Breast epithelium (tissue), 4 donors: ENCODE data around the gene LAMTOR2. TPM values are rescaled to one million over a fixed set of nuclear protein-coding genes. Genes with fewer than 3 reads are reported as not detected.
"Not testable (repeated sequence)": the region's sequence is repeated elsewhere in the genome, so short reads cannot be mapped to it uniquely, and the experiment has no call there.

ENCODE experiments used
- DNase-seq, 2 donors: peaks; one replicate each; pipeline ENCODE4 v3.0.0-alpha.2; 2019; ENCODE audit warnings: low spot score in 2 of 2
- H3K27ac ChIP-seq, 2 donors: fragments of 200-600 bp; sonication (generic) in 1 of 2; one replicate each; pipeline ENCODE4 v1.5.1; 2016 to 2019; ENCODE audit warnings: mild to moderate bottlenecking in 1 of 2
- H3K27me3 ChIP-seq, 2 donors: fragments of 200-600 bp; sonication (generic) in 1 of 2; one replicate each; pipeline versions ENCODE4 v1.5.1 to v1.6.0; 2017 to 2019; ENCODE audit warnings: control low read depth in 1 of 2, mild to moderate bottlenecking in 1 of 2
- H3K36me3 ChIP-seq: fragments of 200-600 bp; one replicate; pipeline ENCODE4 v1.5.1; 2019
- H3K4me1 ChIP-seq, 2 donors: fragments of 200-600 bp; sonication (generic); one replicate each; pipeline ENCODE4 v1.5.1; 2016 to 2019; ENCODE audit warnings: control low read depth in 1 of 2
- H3K4me3 ChIP-seq, 3 donors: fragments of 200-600 bp; sonication (generic); 1 replicate in 2 of 3; 2 replicates in 1 of 3; pipeline ENCODE4 v1.5.1; 2016 to 2019; ENCODE audit warnings: mild to moderate bottlenecking in 3 of 3, moderate library complexity in 2 of 3
- H3K9me3 ChIP-seq, 2 donors: fragments of 200-600 bp; sonication (generic) in 1 of 2; one replicate each; pipeline ENCODE4 v1.5.1; 2016 to 2019; ENCODE audit warnings: control low read depth in 1 of 2
- POLR2A ChIP-seq: fragments of 450-650 bp; IDR thresholded peaks from one replicate; pipeline ENCODE4 v1.6.1; 2016; ENCODE audit warnings: antibody characterized with exemption, mild to moderate bottlenecking, moderate library complexity
- POLR2AphosphoS5 ChIP-seq, 3 donors: sonication (generic); formaldehyde crosslinking; IDR thresholded peaks; one replicate each; pipeline ENCODE4 v1.6.1; 2017; ENCODE audit warnings: antibody characterized with exemption in 3 of 3
- intact Hi-C: fragments of 100-400 bp; cut with DNase I; formaldehyde crosslinking; loops from one replicate; pipeline ENCODE4 v1.15.1; 2023; ENCODE audit warnings: low total_unique reads
- total RNA-seq, 3 donors: library from RNA; depleted of rRNA; stranded (reverse); fragments of >200 nt; gene quantifications; one replicate each; pipeline ENCODE4 v1.1.0, GENCODE V29; 2016
- TF ChIP-seq, protein P1 (sequence below), 3 donors: fragments of 450-650 bp; IDR thresholded peaks; one replicate each; pipeline ENCODE4 v1.5.1; 2016 to 2017; ENCODE audit warnings: antibody characterized with exemption in 3 of 3, mild to moderate bottlenecking in 3 of 3, moderate library complexity in 3 of 3

Gene LAMTOR2
- total RNA-seq, 3 donors from 2014 or later, result 60.7 to 75.5 (median 69.8) TPM

DNA sequence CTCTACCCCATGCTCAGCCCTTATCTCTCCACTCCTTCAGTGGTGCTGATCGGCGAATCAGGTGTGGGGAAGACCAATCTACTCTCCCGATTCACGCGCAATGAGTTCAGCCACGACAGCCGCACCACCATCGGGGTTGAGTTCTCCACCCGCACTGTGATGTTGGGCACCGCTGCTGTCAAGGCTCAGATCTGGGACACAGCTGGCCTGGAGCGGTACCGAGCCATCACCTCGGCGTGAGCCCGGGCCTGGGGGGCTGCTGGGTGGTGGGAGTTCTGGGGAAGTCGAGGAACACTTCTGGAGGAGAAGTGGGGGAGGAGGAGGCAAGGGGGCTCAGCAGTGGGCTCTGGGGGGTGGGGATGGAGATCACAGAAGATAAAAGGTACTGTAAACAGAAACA, 11.3 kb downstream of the LAMTOR2 start:
- DNase-seq, result no peak
- no peaks in the 10 kb centered on the region for H3K36me3 ChIP-seq
- no peaks in the 10 kb centered on the region for H3K9me3 ChIP-seq
- no peaks in the 10 kb centered on the region for H3K4me1 ChIP-seq
- no peak overlapping the region for H3K4me3 ChIP-seq
- no peaks in the 10 kb centered on the region for H3K27me3 ChIP-seq
- intact Hi-C loops, result no loop called here
- H3K27ac ChIP-seq, result no peak overlapping the region
- TF ChIP-seq POLR2AphosphoS5 (IDR thresholded peaks at IDR 0.05) (no peak), POLR2A (no peak)
- TF ChIP-seq, protein P1, sequence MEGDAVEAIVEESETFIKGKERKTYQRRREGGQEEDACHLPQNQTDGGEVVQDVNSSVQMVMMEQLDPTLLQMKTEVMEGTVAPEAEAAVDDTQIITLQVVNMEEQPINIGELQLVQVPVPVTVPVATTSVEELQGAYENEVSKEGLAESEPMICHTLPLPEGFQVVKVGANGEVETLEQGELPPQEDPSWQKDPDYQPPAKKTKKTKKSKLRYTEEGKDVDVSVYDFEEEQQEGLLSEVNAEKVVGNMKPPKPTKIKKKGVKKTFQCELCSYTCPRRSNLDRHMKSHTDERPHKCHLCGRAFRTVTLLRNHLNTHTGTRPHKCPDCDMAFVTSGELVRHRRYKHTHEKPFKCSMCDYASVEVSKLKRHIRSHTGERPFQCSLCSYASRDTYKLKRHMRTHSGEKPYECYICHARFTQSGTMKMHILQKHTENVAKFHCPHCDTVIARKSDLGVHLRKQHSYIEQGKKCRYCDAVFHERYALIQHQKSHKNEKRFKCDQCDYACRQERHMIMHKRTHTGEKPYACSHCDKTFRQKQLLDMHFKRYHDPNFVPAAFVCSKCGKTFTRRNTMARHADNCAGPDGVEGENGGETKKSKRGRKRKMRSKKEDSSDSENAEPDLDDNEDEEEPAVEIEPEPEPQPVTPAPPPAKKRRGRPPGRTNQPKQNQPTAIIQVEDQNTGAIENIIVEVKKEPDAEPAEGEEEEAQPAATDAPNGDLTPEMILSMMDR (IDR thresholded peaks at IDR 0.05), result no peak

DNA sequence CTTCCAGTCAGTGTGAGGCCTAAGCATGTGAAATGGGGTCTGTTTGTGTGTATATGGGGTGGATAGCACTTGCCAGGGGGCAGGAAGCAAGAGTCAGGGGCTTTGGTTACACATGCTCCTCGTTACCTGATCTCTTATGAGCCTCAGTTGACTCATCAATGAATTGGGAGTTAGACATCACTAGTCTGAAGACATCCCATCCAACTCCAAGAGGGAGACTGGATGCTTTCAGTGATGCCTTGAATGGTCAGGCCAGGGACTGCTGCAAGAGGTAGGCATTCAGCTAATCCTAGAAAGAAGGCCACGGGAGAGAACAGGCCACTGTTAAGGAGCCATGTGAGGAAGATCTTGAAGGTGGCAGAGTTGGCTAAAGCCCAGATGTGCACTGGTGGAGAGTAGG, 12.7 kb downstream of the LAMTOR2 start:
- intact Hi-C loops, result no loop called here
- no peak for TF ChIP-seq POLR2AphosphoS5 (IDR thresholded peaks at IDR 0.05)
- TF ChIP-seq, protein P1 (IDR thresholded peaks at IDR 0.05), result no peak
- TF ChIP-seq POLR2A, result no peak
- Histone ChIP-seq H3K4me1 (no peaks in the 10 kb centered on the region), H3K36me3 (no peaks in the 10 kb centered on the region), H3K27me3 (no peaks in the 10 kb centered on the region), H3K9me3 (no peaks in the 10 kb centered on the region), H3K27ac (no peak overlapping the region), H3K4me3 (no peak overlapping the region)
- no peak for DNase-seq

DNA sequence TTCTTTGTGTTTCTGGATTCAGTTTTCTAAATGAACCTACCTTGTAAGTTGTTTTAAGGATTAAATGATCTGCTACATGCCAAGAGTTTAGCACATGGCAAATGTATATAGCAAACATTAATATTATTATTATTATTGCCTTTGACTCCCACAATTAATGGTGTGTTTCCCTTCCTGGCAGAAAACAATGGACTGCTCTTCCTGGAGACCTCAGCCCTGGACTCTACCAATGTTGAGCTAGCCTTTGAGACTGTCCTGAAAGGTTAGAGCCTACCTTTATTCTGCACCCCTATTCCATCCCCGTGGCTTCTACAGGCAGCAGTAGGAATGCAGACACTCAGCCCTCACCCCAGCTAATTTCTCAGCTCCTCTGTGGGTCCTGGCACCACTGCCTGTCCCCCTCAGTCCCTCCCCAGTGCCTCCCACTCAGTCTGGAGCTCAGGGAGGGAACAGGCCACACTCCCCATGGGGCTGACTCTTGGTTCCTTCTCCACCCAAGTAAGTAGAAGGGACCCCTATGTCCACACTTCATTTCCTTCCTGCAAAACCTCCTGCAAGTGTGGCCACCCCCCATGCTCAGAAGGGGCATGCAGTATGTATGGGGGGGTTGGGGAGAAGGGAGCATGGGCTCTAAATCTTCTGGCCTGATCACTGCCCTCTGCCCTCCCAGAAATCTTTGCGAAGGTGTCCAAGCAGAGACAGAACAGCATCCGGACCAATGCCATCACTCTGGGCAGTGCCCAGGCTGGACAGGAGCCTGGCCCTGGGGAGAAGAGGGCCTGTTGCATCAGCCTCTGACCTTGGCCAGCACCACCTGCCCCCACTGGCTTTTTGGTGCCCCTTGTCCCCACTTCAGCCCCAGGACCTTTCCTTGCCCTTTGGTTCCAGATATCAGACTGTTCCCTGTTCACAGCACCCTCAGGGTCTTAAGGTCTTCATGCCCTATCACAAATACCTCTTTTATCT, 15.2 kb downstream of the LAMTOR2 start:
- DNase-seq, result no peak
- Histone ChIP-seq H3K4me1 (no peaks in the 10 kb centered on the region), H3K27ac (no peak overlapping the region), H3K4me3 (no peak overlapping the region), H3K9me3 (no peaks in the 10 kb centered on the region), H3K27me3 (no peaks in the 10 kb centered on the region), H3K36me3 (no peaks in the 10 kb centered on the region)
- intact Hi-C loops, result no loop called here
- TF ChIP-seq, protein P1 (IDR thresholded peaks at IDR 0.05), result no peak
- TF ChIP-seq POLR2AphosphoS5 (IDR thresholded peaks at IDR 0.05) (no peak), POLR2A (no peak)

DNA sequence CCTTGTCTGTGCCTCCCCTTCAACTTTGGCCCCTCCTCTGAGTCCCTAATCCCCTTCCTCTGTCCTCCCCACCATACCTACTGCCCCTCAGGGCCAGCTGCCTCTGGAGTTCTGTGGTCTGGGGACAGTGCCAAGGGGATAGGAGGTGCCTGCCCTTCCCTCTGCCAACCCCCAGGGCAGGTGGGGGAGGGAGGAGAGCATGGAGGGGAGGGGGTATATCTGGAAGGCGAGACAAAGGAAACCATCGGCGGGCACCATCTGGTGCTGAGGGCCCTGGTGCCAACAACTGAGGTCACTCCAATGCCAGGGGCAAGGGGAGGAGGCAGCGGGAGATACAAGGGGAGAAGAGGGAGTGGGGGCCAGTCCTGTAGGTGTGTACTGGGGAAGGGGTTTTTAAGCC, 16.0 kb downstream of the LAMTOR2 start:
- Histone ChIP-seq H3K27ac (no peak overlapping the region), H3K9me3 (no peaks in the 10 kb centered on the region), H3K4me1 (no peaks in the 10 kb centered on the region), H3K4me3 (no peak overlapping the region), H3K36me3 (no peaks in the 10 kb centered on the region), H3K27me3 (no peaks in the 10 kb centered on the region)
- TF ChIP-seq, protein P1 (IDR thresholded peaks at IDR 0.05), result no peak
- TF ChIP-seq POLR2A, result no peak
- no peak for TF ChIP-seq POLR2AphosphoS5 (IDR thresholded peaks at IDR 0.05)
- no peak for DNase-seq
- intact Hi-C loops, result no loop called here

DNA sequence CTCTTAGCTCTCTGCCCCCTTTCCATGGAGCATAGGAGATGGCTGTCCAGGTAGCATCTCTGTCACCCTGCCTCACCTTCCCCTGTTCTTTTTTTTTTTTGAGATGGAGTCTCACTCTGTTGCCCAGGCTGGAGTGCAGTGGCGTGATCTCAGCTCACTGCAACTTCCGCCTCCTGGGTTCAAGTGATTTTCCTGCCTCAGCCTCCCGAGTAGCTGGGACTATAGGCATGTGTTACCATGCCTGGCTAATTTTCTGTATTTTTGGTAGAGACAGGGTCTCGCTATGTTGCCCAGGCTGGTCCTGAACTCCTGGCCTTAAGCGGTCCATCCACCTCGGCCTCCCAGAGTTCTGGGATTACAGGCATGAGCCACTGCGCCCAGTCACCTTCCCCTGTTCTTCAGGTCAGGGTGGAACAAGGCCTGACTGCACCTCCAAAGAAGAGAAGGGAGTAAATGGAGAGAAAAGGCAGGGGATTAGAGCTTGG, 16.8 kb downstream of the LAMTOR2 start:
- not testable (repeated sequence) for H3K4me1 ChIP-seq, H3K36me3 ChIP-seq

More for the DNA sequence above, 16.8 kb downstream of the LAMTOR2 start:
- intact Hi-C loops, H3K4me3 ChIP-seq, H3K27ac ChIP-seq, DNase-seq, H3K27me3 ChIP-seq, H3K9me3 ChIP-seq: not testable (repeated sequence)
